Colon (tissue), 2 donors: ENCODE measurements around the gene KIFC1.

Experiments used
- FAIRE-seq: peaks from 2 replicates; lab custom pipeline; 2012; peaks lifted over from hg19 to GRCh38; lab: Jason Lieb, UNC
- donor health status: control.
- donor health status: control.

KIFC1 gene

DNA sequence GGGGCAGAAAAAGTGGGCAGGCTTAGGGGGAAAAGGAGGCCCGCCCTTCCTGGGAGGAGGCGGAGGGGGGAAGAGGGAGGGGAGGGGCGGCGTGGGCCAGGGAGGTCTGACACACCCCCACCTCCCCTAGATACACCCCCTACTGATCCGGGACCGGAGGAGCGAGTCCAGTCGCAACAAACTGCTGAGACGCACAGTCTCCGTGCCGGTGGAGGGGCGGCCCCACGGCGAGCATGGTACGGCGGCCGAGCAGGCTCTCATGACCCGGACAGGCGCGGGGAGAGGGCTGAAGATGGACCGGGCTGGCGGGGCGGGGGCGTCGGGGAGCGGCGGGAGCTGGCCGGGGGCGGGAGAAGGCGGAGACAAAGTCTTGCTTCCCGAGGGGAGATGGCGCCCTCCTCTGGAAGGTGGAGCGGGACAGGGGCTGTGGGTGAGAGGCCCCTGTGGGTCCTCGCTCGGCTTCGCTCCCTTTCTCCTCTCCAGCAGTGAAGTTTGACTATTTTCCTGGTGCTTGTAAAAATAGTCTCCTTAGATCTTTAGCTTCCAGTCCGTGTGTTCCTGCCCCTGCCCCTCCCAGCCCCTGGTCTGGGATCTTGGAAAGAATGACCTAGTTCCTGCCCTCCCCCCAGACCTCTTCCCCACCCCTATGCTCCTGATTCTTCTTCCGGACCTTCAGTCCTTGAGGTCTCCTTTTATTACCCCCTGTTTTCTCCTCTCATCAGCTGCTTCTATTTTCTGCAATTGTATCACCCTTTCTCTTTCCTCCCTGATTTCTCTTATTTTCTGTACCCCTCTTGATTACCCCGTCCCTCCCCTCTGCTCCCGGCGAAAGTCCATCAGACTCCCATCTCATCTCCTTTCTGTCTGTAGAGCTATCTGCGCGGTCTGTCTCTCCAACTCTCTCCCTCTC, 34.3 kb downstream of the KIFC1 start:
- FAIRE-seq, result no peak

DNA sequence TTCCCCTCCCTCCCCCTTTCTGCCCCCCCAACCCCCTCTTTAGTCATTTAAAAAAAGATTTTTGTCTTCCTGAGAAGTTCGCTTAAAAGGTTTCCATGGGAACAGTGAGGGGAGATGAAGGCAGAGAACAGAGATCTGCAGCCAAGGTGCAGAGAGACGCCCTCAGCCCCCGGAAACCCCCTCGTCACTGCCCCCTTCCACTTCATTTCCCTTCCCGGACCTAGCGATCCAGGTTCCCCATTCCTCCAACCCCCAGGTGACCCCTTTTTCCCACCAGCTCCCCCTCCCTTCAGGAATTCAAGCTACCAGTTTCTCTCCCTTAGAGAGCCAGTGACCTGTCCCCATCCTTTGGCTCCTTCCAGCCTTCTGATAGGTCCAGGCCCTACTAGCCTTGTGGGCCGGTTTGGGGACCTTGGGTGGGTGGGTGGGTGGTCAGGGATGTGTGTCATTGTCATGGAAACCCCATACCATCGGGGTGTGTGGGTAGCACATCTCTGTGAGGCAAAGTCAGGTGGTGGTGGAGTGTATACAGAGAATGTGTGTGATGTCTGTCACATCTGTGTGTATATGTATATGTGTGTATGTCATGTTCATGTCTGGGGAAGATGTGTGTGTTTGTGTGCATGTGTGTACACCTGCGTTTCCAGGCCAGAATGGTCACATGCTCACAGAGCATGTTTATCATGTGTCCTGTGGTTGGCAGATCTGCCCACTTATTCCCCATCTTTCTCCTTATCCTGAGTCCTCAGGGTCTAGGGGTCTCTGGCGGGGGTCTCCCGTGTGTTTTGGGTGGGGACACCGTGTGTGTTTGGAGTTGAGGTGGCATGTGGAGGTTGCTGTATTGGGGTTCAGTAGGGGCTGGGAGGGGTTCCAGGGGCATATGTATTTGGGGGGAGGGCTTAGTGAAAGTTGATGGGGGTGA, 35.2 kb downstream of the KIFC1 start:
- no peak for FAIRE-seq

DNA sequence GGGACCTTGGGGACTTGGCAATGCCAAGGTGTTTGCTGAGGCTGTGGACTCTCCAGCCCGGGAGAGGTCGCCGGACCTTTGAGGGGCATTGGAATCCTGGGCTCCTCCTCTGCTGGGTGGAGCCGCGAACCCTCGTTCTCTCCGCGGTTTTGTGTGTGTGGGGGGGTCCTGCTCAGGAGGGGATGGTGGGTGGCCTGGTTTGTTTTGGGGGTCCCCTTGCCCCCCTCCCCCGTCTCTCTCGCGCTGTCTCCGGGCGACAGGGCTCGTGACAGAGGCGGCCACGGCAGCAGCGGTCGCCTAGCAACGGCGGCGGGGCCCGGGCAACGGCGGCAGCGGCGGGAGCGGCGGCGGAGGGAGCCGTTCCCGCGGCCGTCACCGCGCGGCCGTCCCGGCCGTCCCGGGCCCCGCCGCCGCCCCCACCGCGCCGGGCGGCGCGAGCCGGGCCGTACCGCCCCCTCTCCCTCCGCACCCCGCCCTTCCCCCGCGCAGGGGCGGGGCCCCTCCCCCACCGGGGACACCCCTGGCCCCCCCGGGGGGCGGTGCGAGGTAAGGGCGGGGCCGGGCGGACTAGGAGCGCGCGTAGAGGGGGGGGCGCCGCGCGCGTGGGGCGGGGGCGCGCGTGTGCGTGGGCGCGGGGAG, 36.1 kb downstream of the KIFC1 start:
- no peak for FAIRE-seq

DNA sequence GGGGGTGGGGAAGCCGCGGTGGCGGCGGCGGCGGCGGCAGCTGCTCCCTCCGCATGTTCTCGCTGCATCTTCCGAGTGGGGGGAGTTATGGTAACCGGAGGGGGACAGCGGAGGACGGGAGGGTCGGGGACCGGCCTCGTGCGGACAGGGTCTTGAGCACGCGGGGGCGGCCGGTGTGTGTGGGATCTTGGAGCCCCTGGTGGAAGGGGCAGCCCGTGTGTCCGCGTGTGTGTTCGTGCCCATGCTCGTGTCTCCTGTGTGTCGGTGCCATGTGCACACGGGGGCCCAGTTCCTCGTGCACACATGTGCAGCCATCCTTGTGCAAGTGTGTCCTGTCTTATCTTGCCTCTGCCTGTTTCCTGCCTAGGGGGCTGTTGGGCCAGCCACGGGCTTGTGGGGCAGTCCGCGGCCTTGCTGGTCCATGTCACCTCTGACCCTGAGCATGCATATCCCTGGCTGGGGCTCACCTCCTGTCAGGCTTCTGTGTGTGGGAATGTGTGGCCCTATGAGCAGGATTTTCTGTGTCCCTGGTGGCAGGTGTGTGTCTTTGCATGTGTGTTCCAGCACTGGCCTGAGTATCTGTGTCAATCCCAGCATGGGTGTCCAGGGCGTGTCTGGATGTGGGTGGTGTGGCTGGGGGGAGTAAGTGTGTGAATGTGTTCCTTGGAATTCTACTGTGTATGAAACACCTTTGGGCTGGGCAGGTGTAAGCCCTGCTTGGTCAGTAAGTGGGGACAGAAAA, 36.8 kb downstream of the KIFC1 start:
- no peak for FAIRE-seq

DNA sequence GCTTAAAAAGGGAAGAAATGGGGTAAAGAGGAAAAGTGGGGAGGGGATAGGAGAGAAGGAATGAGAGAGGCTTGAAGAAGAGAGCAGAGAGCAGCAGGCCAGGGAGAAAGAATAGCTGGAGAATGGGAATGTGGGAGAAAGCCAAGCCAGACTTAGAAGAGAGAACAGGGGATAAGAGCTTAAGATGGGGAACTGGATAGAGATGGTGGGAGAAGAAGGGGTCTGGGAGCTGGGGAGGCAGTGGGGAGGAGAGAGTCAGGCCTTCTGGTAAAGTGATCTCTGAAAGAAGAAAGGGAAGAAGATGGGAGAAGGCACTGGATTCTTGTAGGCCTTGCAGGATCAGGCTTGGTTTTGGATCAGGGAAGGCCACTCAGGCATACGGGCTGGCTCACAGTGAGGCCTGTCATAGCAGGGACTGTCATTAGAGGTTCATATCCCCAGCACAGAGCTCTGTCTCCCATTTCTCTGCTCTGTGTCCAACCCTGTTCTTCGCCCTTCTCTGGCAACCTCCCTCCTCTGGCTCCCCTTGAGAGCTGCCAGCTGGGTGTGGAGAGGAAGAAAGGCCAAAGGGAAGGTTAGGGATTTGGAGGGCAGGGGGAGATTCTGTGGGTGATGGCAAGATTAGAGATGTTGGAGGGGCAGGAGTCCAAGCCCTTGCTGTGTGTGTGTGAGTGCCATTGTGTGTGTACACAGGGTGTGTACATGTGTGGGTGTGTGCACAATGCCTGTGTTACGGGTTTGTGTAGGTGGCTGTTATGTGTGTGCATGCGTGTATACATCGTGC, 37.5 kb downstream of the KIFC1 start:
- FAIRE-seq, result no peak

DNA sequence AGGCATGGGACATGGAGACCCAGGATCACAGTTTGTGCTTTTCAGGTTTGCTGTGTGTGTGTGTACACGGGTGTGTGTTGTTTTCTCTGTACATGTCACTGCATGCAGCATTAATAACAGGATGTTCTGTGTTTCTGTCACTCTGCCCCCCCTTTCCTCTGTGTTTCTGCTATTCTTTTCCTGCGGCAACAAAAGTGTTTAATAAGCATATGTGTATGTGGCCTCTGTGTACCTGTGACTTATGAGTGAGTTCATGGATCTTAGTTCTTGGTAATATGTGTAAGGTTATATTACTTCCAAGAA, 38.1 kb downstream of the KIFC1 start:
- no peak for FAIRE-seq

DNA sequence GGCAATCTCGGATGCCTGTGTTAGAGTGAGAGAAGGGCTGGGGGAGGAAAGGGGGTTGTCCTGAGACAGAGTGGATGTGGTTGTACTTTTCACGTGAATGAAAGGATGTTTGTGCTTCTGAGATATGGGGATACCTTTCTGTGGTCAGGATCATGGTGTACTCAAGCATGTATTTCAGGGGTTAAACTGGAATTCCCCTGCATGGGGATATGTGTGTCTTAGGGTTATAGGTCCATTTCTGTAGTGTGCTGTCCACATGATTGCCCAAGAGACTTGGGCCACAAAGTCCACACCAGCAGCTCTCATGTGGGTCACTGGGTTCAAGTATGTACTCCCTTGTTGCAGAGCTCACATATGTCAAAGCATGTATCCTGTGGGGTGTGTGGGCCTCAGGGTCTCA, 38.7 kb downstream of the KIFC1 start:
- no peak for FAIRE-seq

DNA sequence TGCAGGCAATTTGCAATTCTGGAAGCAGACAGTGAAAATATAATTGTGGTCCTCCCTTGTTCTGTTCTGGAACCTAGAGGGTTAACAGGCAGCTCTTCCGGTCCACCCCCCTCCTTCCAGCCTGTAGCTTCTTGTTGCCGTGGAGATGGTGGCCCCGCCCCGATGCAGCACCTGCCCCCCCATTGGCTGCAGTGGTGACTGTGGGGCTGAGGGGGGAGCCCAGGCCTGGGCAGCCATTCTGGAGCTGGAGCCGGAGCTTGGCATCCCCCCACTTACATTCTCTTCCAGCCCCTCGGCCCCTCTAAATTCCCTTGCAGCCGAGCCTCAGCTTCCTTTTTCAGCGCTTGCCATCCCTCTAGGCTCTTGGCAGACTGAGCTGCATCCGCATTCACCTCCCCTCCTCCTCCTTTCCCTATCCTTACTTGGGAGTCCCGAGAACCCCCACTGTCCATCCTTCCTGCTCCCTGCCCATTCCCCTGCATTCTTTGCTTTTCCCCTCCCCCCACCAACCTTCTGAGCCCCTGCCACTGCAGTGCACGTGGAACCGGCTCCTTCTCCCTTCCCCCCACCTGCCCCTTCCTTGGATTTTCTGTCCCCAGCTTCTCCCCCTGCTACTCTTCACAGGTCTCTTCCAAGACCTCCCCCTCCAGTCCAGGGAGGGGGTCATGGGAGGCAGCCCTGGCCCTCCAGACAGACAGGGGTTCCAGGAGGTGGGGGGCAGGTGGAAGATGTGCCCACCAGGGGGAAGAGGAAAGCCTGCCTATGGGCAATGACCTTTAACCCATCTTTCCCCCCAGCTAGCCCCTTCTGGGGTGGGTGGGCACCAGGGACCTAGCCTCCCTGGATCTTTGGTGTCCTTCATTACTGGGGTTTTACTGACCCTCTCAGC, 39.6 kb downstream of the KIFC1 start:
- no peak for FAIRE-seq

DNA sequence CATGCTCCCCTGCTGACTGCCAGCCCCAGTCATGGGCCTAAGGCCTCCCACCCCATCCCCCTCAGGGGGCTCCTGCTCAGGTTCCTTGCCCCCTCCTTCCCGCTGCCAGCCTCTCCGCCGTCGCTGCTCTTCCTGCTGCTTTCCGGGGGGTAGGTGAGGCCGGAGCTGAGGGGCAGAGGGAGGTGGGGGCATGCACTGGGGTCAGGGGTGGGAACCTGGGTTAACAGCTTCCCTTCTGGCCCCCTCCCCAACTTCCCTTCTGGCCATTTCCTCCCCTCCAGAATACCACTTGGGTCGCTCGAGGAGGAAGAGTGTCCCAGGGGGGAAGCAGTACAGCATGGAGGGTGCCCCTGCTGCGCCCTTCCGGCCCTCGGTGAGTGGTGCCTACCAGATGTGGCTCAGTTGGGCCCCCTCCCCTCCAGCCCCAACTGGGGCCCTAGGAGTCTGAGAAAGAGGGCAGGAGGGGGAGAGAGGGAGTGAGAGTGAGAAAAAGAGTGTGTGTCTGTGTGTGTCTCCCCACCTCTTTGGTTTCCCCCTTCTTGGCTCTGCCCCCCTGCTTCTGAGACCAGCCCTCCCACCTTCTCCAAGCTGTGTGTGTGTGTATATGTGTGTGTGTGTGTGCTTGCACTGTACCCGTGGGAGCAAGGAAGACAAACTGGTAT, 40.4 kb downstream of the KIFC1 start:
- no peak for FAIRE-seq

DNA sequence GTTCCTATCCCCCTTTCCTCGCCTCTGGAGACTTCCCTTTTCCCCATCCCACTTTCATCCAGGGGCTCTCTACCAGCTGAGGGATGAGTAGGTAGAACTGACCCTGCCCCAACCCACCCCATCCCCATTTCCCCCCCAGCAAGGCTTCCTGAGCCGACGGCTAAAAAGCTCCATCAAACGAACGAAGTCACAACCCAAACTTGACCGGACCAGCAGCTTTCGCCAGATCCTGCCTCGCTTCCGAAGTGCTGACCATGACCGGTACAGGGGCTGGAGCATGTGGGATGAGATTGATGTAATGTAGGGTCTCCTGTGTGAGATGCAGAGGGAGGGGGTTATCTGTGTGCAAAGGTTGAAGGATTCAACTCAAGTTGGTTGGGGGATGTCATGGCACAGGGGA, 40.9 kb downstream of the KIFC1 start:
- no peak for FAIRE-seq

DNA sequence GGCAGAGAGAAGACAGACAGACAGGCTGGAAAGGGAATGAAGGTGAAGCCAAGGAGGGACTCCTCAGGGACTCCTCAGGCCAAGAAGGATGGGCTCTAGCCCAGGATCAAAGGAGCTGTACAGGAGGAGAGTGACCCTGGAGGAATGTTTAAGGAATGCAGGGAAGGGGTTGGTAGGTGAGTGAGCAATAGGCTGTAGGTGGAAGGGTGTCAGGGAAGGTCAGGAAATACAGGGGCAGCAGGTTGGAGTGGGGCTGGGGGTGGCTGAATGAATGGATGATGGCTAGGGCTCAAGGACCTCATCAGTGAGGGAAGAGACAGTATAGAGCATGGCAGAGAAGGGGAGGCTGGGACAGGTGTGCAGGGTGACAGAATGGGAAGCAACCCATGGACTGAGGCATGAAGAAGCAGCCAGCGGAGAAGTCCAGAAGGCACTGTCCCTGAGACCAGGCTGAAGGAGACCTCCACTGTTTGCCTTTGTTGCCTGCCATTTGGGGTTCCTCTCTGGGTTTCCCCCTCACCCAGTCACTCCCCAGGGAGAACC, 41.4 kb downstream of the KIFC1 start:
- FAIRE-seq, result no peak

DNA sequence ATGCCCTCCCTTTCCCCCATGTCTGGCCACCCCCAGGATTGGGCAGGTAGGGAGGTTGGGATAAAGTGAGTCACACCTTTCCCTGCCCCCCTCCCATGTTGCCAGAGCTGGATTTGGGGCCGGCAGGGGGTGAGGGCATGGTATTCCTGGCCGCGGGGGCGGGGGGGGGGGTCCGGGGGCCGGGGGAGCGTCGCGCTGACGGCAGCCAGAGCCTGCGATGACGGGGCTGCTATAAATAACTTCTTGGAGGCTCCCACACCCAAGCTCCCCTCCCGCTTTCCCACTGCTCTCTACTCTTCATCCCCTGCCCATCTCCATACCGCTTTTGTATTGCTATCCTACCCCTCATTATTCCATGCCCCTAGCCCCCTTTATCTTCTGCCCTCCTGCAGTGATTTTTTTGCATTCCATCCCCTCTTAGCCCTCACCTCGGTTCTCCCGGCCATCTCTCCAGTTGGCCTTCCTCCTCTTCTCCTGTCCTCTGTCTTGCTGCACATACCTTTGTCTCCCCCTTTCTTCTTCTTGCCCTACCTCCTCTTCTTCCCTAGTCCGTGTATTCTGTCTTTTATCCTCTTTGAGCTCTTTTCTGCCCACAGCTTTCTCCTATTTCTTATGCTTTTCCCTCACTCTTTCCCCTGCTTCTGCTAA, 42.0 kb downstream of the KIFC1 start:
- FAIRE-seq, result no peak

DNA sequence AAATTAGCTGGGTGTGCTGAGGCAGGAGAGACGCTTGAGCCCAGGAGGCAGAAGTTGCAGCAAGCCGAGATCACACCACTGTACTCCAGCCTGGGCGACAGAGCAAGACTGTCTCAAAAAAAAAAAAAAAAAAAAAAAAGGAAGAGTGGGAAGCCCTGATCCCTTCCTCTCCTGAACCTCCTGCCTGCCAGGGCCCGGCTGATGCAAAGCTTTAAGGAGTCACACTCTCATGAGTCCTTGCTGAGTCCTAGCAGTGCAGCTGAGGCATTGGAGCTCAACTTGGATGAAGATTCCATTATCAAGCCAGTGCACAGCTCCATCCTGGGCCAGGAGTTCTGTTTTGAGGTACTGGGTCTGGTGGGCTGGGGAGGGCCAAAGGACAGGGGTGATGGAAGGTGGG, 43.3 kb downstream of the KIFC1 start:
- no peak for FAIRE-seq

DNA sequence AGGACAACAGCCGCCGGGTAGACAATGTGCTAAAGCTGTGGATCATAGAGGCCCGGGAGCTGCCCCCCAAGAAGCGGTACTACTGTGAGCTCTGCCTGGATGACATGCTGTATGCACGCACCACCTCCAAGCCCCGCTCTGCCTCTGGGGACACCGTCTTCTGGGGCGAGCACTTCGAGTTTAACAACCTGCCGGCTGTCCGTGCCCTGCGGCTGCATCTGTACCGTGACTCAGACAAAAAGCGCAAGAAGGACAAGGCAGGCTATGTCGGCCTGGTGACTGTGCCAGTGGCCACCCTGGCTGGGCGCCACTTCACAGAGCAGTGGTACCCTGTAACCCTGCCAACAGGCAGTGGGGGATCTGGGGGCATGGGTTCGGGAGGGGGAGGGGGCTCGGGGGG, 46.0 kb downstream of the KIFC1 start:
- no peak for FAIRE-seq

DNA sequence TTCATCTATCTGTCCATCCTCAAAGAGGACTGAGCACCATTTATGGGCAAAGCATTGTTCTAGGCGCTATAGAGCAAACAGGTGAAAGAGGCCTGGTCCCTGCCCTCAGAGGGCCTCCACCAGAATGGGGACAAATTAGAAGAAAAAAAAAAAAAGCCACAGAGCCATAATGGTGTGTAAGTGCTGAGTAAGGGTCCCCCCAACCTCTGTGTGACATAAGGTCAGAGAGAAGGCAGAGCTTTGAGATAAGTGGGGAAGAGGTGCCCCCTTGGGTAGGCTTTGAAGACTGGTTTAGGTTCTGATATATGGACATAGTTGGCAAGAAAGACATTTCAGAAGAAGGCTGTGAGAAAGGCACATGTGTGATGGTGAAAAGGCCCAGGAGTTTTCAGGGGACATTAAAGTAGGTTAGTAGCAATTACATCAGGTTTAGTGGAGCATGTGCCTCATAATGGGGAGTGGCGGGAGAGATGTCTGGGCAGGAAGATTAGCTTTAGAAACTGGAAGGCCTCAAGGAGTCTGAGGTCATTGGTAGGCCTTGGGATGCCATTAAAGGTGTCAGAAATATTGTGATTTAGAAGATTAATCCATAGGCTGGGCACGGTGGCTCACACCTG, 47.5 kb downstream of the KIFC1 start:
- no peak for FAIRE-seq

DNA sequence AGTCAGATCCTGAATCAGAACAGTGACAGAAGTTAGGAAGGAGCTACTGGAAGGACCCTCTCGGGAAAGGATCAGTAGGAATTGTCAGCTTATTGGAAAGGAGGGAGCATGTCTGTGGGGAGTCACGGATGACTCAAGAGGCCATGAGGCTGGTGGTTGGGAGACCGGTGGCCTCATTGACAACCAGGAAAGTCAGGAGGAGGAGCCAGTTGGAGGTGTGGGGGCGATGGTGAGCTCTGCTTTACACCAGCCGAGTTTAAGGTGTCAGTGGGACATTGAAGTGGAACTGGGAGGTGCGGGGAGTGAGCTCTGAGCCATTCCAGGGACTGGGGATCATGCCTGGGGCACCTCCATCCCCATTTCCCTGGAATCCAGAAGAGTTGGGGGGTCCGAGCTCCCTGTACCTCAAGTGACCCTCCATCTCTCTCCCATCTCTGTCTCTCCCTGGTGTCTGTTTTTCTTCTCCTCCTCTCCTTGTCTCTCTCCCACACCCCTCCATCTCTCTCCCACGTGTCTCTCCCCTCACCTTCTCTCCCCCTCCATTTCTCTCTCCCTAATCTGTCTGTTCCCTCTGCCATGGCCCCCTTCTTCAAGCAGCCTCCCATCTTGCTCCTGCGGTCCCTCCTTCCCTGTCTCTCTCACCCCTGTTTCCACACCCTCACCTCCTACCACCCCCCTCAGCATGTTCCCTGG, 48.5 kb downstream of the KIFC1 start:
- no peak for FAIRE-seq

DNA sequence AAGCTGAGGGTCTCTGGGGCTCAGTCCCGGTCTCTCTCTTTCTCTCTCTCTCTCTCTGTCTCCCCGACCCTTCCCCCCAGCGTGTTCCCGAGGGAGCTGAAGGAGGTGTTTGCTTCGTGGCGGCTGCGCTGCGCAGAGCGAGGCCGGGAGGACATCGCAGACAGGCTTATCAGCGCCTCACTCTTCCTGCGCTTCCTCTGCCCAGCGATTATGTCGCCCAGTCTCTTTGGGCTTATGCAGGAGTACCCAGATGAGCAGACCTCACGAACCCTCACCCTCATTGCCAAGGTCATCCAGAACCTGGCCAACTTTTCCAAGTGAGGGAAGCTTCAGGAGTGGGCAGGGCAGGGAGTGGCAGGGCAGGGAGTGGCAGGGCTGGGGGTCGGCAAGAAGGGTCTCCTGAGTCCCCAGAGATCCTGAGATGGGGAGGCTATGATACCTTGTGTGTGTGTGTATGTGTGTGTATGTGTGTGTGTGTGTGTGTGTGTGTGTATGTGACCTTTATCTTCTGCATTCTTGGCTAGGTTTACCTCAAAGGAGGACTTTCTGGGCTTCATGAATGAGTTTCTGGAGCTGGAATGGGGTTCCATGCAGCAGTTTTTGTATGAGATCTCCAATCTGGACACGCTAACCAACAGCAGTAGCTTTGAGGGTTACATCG, 49.2 kb downstream of the KIFC1 start:
- no peak for FAIRE-seq
